Measurements from ENCODE around the gene FBXW8.

The FBXW8 gene

GRCh38 chr12:117034701-117035151, 124.0 kb downstream of the FBXW8 start:
- Histone ChIP-seq H3K9ac (ENCODE audit: low read depth, low read length) (no peak overlapping the region), H3K9me3 (ENCODE audit: control insufficient read depth, insufficient read depth, low read length) (no peaks in the 10 kb centered on the region), H3K27me3 (ENCODE audit: control insufficient read depth, insufficient read depth, low read length) (no peaks in the 10 kb centered on the region), H3K27ac (ENCODE audit: low read depth, low read length) (no peak overlapping the region), H3K4me1 (ENCODE audit: control insufficient read depth, insufficient read depth, low read length) (peaks cover 7% of the 10 kb centered on the region; the same call in 1 of the 2 replicates), H3K4me3 (ENCODE audit: low read depth, low read length) (no peak overlapping the region), H3K36me3 (ENCODE audit: control insufficient read depth, insufficient read depth, low read length) (no peaks in the 10 kb centered on the region)

- no peak overlapping the region for H3K27ac ChIP-seq (ENCODE audit: low read depth, low read length)
- H3K36me3 ChIP-seq (ENCODE audit: control insufficient read depth, insufficient read depth, low read length) = no peaks in the 10 kb centered on the region
- H3K27me3 ChIP-seq (ENCODE audit: control insufficient read depth, insufficient read depth, low read length) = no peaks in the 10 kb centered on the region
- no peak overlapping the region for H3K4me3 ChIP-seq (ENCODE audit: low read depth, low read length)
- H3K9ac ChIP-seq (ENCODE audit: low read depth, low read length) = no peak overlapping the region
- peaks cover 7% of the 10 kb centered on the region; the same call in 1 of the 2 replicates for H3K4me1 ChIP-seq (ENCODE audit: control insufficient read depth, insufficient read depth, low read length)
- no peaks in the 10 kb centered on the region for H3K9me3 ChIP-seq (ENCODE audit: control insufficient read depth, insufficient read depth, low read length)
Observed at GRCh38 chr12:117035287-117035686, 124.5 kb downstream of the FBXW8 start.

- Histone ChIP-seq H3K27me3 (ENCODE audit: control insufficient read depth, insufficient read depth, low read length) (no peaks in the 10 kb centered on the region), H3K9ac (ENCODE audit: low read depth, low read length) (no peak overlapping the region), H3K27ac (ENCODE audit: low read depth, low read length) (no peak overlapping the region), H3K4me1 (ENCODE audit: control insufficient read depth, insufficient read depth, low read length) (peaks cover 7% of the 10 kb centered on the region; the same call in 1 of the 2 replicates), H3K4me3 (ENCODE audit: low read depth, low read length) (no peak overlapping the region), H3K9me3 (ENCODE audit: control insufficient read depth, insufficient read depth, low read length) (no peaks in the 10 kb centered on the region), H3K36me3 (ENCODE audit: control insufficient read depth, insufficient read depth, low read length) (no peaks in the 10 kb centered on the region)
Observed at GRCh38 chr12:117036046-117036445, 125.3 kb downstream of the FBXW8 start.

GRCh38 chr12:117036547-117036946, 125.8 kb downstream of the FBXW8 start:
- H3K27me3 ChIP-seq (ENCODE audit: control insufficient read depth, insufficient read depth, low read length) = no peaks in the 10 kb centered on the region
- no peak overlapping the region for H3K9ac ChIP-seq (ENCODE audit: low read depth, low read length)
- no peak overlapping the region for H3K4me3 ChIP-seq (ENCODE audit: low read depth, low read length)
- H3K27ac ChIP-seq (ENCODE audit: low read depth, low read length) = no peak overlapping the region
- H3K36me3 ChIP-seq (ENCODE audit: control insufficient read depth, insufficient read depth, low read length) = no peaks in the 10 kb centered on the region
- H3K4me1 ChIP-seq (ENCODE audit: control insufficient read depth, insufficient read depth, low read length) = peaks cover 7% of the 10 kb centered on the region; the same call in 1 of the 2 replicates
- no peaks in the 10 kb centered on the region for H3K9me3 ChIP-seq (ENCODE audit: control insufficient read depth, insufficient read depth, low read length)

DNA sequence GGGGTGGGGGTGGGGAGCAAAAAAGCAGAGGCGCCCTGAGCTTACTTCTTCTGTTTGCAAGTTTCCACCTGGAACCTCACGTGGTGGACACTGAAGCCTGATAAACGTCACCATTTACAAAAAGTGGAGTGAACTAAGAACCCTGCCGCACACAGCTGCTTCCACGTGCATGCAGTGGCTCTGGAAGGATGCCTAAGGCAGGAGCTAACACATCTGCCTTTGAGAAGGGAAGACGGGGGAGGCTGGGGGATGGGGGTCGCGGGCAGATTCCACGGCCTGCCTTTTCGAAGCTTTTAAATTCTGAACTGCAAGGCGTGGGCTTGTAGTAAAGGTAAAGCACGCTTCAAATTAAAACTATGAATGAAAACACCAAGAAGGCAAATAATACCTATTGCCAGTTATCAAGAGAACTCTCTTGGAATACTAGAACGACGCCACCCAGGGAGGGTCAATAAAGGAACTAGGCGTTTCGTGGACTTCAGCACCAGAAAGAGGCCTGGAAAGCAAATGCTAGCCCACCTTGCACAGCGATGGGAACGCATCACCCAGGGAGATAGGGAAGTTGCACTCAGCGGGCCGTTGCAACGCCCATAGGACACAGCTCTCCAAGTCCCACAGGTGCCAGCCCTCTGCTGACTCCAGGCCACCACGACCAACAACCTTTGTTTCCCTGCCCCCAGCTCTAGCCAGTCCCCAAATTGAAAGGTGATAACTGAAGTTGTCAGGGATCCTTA, 126.7 kb downstream of the FBXW8 start:
- Histone ChIP-seq H3K27ac (ENCODE audit: low read depth, low read length) (no peak overlapping the region), H3K9ac (ENCODE audit: low read depth, low read length) (no peak overlapping the region), H3K36me3 (ENCODE audit: control insufficient read depth, insufficient read depth, low read length) (no peaks in the 10 kb centered on the region)

GRCh38 chr12:117038023-117038680, 127.4 kb downstream of the FBXW8 start:
- Histone ChIP-seq H3K4me1 (ENCODE audit: control insufficient read depth, insufficient read depth, low read length) (peaks cover 7% of the 10 kb centered on the region; the same call in 1 of the 2 replicates), H3K4me3 (ENCODE audit: low read depth, low read length) (no peak overlapping the region), H3K27ac (ENCODE audit: low read depth, low read length) (no peak overlapping the region), H3K27me3 (ENCODE audit: control insufficient read depth, insufficient read depth, low read length) (no peaks in the 10 kb centered on the region), H3K9ac (ENCODE audit: low read depth, low read length) (no peak overlapping the region), H3K36me3 (ENCODE audit: control insufficient read depth, insufficient read depth, low read length) (no peaks in the 10 kb centered on the region), H3K9me3 (ENCODE audit: control insufficient read depth, insufficient read depth, low read length) (no peaks in the 10 kb centered on the region)

More for the DNA sequence above, 126.7 kb downstream of the FBXW8 start:
- Histone ChIP-seq H3K27me3 (ENCODE audit: control insufficient read depth, insufficient read depth, low read length) (no peaks in the 10 kb centered on the region), H3K4me3 (ENCODE audit: low read depth, low read length) (no peak overlapping the region), H3K9me3 (ENCODE audit: control insufficient read depth, insufficient read depth, low read length) (no peaks in the 10 kb centered on the region), H3K4me1 (ENCODE audit: control insufficient read depth, insufficient read depth, low read length) (peaks cover 7% of the 10 kb centered on the region; the same call in 1 of the 2 replicates)

DNA sequence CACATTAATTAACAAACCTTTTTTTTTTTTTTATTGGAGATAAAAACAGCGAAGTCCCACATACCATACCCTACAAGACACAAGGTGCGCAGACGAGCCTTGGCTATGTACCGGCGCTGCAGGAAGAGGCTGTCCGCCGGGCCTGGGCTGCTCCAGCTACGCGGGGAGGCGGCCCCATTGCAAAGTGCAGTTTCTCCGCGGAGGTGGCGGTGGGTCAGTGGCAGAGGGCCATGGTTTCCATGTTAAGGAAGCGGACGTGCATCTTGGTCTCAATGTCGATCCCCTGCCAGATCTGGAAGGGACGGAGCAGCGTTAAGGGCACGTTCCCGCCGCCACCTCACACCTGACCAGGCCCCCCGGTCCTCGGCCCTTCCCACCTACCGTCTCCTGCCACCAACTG, 128.2 kb downstream of the FBXW8 start:
- Histone ChIP-seq H3K9me3 (ENCODE audit: control insufficient read depth, insufficient read depth, low read length) (no peaks in the 10 kb centered on the region), H3K36me3 (ENCODE audit: control insufficient read depth, insufficient read depth, low read length) (no peaks in the 10 kb centered on the region), H3K4me1 (ENCODE audit: control insufficient read depth, insufficient read depth, low read length) (peaks cover 7% of the 10 kb centered on the region; the same call in 1 of the 2 replicates), H3K27ac (ENCODE audit: low read depth, low read length) (no peak overlapping the region), H3K4me3 (ENCODE audit: low read depth, low read length) (no peak overlapping the region), H3K9ac (ENCODE audit: low read depth, low read length) (no peak overlapping the region), H3K27me3 (ENCODE audit: control insufficient read depth, insufficient read depth, low read length) (no peaks in the 10 kb centered on the region)

DNA sequence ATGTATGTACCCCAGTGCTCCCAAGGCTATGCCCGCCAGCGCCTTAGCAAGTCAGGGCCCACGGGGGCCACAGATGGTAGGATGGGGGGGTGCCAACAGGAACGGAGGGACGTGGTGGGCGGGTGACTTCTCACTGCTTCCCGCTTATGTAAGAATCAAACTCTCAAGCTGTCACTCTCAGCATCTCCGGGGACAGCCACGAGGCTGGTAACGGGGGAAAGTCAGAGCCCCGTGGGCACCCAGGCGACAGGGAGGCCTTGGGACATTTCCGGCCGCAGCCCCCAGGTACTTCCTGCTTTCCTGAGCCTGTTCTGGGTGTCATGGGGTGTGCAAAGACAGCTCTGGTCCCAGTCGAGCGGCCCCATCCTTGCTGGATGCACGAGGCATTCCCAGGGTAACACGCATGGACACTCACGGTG, 129.2 kb downstream of the FBXW8 start:
- Histone ChIP-seq H3K4me3 (ENCODE audit: low read depth, low read length) (no peak overlapping the region), H3K9ac (ENCODE audit: low read depth, low read length) (no peak overlapping the region), H3K36me3 (ENCODE audit: control insufficient read depth, insufficient read depth, low read length) (no peaks in the 10 kb centered on the region), H3K27me3 (ENCODE audit: control insufficient read depth, insufficient read depth, low read length) (no peaks in the 10 kb centered on the region), H3K4me1 (ENCODE audit: control insufficient read depth, insufficient read depth, low read length) (peaks cover 8% of the 10 kb centered on the region; the same call in 1 of the 2 replicates), H3K27ac (ENCODE audit: low read depth, low read length) (no peak overlapping the region), H3K9me3 (ENCODE audit: control insufficient read depth, insufficient read depth, low read length) (no peaks in the 10 kb centered on the region)

DNA sequence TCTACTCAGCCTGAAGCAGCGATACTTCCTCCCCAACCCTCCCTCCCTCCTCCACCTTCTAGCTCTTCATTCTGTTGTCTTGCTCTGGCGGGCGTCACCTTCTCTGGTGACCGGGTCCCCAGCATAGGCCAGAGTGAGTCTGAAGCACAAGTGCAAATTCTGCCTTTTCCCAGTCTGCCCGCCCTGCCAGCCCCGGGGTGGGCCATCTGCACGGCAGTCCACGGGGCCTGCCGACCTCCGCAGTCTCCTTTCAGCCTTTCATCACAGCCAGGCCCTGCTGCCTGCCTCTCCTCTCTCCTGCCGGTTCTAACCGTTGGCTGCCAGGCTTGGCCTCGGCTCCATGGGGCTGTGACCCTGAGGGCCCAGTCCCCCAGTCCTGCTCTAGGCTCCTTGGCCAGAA, 129.7 kb downstream of the FBXW8 start:
- Histone ChIP-seq H3K4me1 (ENCODE audit: control insufficient read depth, insufficient read depth, low read length) (peaks cover 14% of the 10 kb centered on the region), H3K9me3 (ENCODE audit: control insufficient read depth, insufficient read depth, low read length) (no peaks in the 10 kb centered on the region), H3K9ac (ENCODE audit: low read depth, low read length) (no peak overlapping the region), H3K27ac (ENCODE audit: low read depth, low read length) (no peak overlapping the region), H3K36me3 (ENCODE audit: control insufficient read depth, insufficient read depth, low read length) (no peaks in the 10 kb centered on the region), H3K27me3 (ENCODE audit: control insufficient read depth, insufficient read depth, low read length) (no peaks in the 10 kb centered on the region), H3K4me3 (ENCODE audit: low read depth, low read length) (no peak overlapping the region)

- H3K4me1 ChIP-seq (ENCODE audit: control insufficient read depth, insufficient read depth, low read length) = peaks cover 18% of the 10 kb centered on the region
- H3K4me3 ChIP-seq (ENCODE audit: low read depth, low read length) = no peak overlapping the region
- no peaks in the 10 kb centered on the region for H3K27me3 ChIP-seq (ENCODE audit: control insufficient read depth, insufficient read depth, low read length)
- no peak overlapping the region for H3K9ac ChIP-seq (ENCODE audit: low read depth, low read length)
- no peaks in the 10 kb centered on the region for H3K36me3 ChIP-seq (ENCODE audit: control insufficient read depth, insufficient read depth, low read length)
- no peaks in the 10 kb centered on the region for H3K9me3 ChIP-seq (ENCODE audit: control insufficient read depth, insufficient read depth, low read length)
- no peak overlapping the region for H3K27ac ChIP-seq (ENCODE audit: low read depth, low read length)
Observed at GRCh38 chr12:117041798-117042170, 131.0 kb downstream of the FBXW8 start.

- Histone ChIP-seq H3K4me1 (ENCODE audit: control insufficient read depth, insufficient read depth, low read length) (peaks cover 18% of the 10 kb centered on the region), H3K27ac (ENCODE audit: low read depth, low read length) (no peak overlapping the region), H3K9ac (ENCODE audit: low read depth, low read length) (no peak overlapping the region), H3K36me3 (ENCODE audit: control insufficient read depth, insufficient read depth, low read length) (no peaks in the 10 kb centered on the region), H3K27me3 (ENCODE audit: control insufficient read depth, insufficient read depth, low read length) (no peaks in the 10 kb centered on the region), H3K9me3 (ENCODE audit: control insufficient read depth, insufficient read depth, low read length) (no peaks in the 10 kb centered on the region), H3K4me3 (ENCODE audit: low read depth, low read length) (no peak overlapping the region)
Observed at GRCh38 chr12:117042171-117042842, 131.6 kb downstream of the FBXW8 start.

All from HUES48 (cell line).